CD14-positive monocyte (primary cell): ENCODE data around the gene RCE1. TPM values are rescaled to one million over a fixed set of nuclear protein-coding genes. Genes with fewer than 3 reads are reported as not detected.

Experiments used
- DNase-seq, 3 donors: peaks; one replicate each; pipeline ENCODE4 v3.0.0-alpha.2; 2011 to 2022
- H2AFZ ChIP-seq: 2 replicates; pipeline ENCODE4 v1.6.0; 2012; ENCODE audit warnings: mild to moderate bottlenecking, low read depth, low read length, inconsistent platforms; ENCODE audit not compliant: insufficient read depth, poor library complexity, severe bottlenecking
- H3K27ac ChIP-seq, 2 donors: 1 replicate in 1 of 2; 2 replicates in 1 of 2; pipeline ENCODE4 v1.5.1; 2012 to 2013; ENCODE audit warnings: low read length in 2 of 2, control low read depth in 1 of 2, inconsistent platforms in 1 of 2, low read depth in 1 of 2, mild to moderate bottlenecking in 1 of 2
- H3K27me3 ChIP-seq, 2 donors: one replicate each; pipeline versions ENCODE4 v1.6.0 to v1.6.1; 2011 to 2013; ENCODE audit warnings: low read length in 2 of 2; ENCODE audit not compliant: control insufficient read depth in 2 of 2, insufficient read depth in 2 of 2
- H3K36me3 ChIP-seq, 2 donors: replicated peaks in 1 of 2; 1 replicate in 1 of 2; 2 replicates in 1 of 2; pipeline versions ENCODE4 v1.5.1 to v1.6.1; 2012 to 2013; ENCODE audit warnings: low read length in 2 of 2, control low read depth in 1 of 2, inconsistent platforms in 1 of 2, mild to moderate bottlenecking in 1 of 2; ENCODE audit not compliant: insufficient read depth in 2 of 2, control insufficient read depth in 1 of 2
- H3K4me1 ChIP-seq, 2 donors: 1 replicate in 1 of 2; 2 replicates in 1 of 2; pipeline versions ENCODE4 v1.5.1 to v1.6.1; 2012 to 2013; ENCODE audit warnings: low read length in 2 of 2, control low read depth in 1 of 2, inconsistent platforms in 1 of 2, mild to moderate bottlenecking in 1 of 2, moderate library complexity in 1 of 2; ENCODE audit not compliant: insufficient read depth in 2 of 2, control insufficient read depth in 1 of 2
- H3K4me2 ChIP-seq: replicated peaks from 2 replicates; pipeline ENCODE3; 2012; ENCODE audit warnings: low read length, moderate library complexity, mild to moderate bottlenecking; ENCODE audit not compliant: poor library complexity, severe bottlenecking; ENCODE audit errors: extremely low read depth
- H3K4me3 ChIP-seq, 3 experiments: fragments of 200-600 bp in 1 of 3; sonication (generic) in 1 of 3; replicated peaks in 1 of 3; 1 replicate in 2 of 3; 2 replicates in 1 of 3; pipeline ENCODE4 v1.5.1; 2011 to 2013; ENCODE audit warnings: low read length in 3 of 3, mild to moderate bottlenecking in 3 of 3, control low read depth in 2 of 3, low read depth in 2 of 3, inconsistent platforms in 1 of 3, moderate library complexity in 1 of 3
- H3K79me2 ChIP-seq: 2 replicates; pipeline ENCODE4 v1.6.0; 2012; ENCODE audit warnings: mild to moderate bottlenecking, control low read depth, inconsistent platforms, low read length, moderate library complexity; ENCODE audit not compliant: insufficient read depth
- H3K9ac ChIP-seq: 2 replicates; pipeline ENCODE4 v1.6.0; 2017; ENCODE audit warnings: low read length, mild to moderate bottlenecking; ENCODE audit not compliant: insufficient read depth, poor library complexity, severe bottlenecking
- H3K9me3 ChIP-seq, 2 donors: replicated peaks in 1 of 2; 1 replicate in 1 of 2; 2 replicates in 1 of 2; pipeline versions ENCODE4 v1.5.1 to v1.6.1; 2012 to 2013; ENCODE audit warnings: low read length in 2 of 2, control low read depth in 1 of 2; ENCODE audit not compliant: control insufficient read depth in 1 of 2, insufficient read depth in 1 of 2
- H4K20me1 ChIP-seq: 2 replicates; pipeline ENCODE4 v1.6.0; 2012; ENCODE audit warnings: mild to moderate bottlenecking, low read length, control low read depth, moderate library complexity; ENCODE audit not compliant: insufficient read depth
- H3K27ac Mint-ChIP-seq, 7 donors: one replicate each; pipeline ENCODE4 v1.8.0; 2020; ENCODE audit warnings: mild to moderate bottlenecking in 7 of 7, mixed read lengths in 7 of 7, moderate library complexity in 6 of 7, inconsistent platforms in 2 of 7
- H3K27me3 Mint-ChIP-seq, 3 donors: one replicate each; pipeline ENCODE4 v1.8.0; 2021 to 2022; ENCODE audit warnings: low read depth in 3 of 3, mild to moderate bottlenecking in 3 of 3, mixed read lengths in 3 of 3, moderate library complexity in 3 of 3, inconsistent platforms in 1 of 3
- H3K36me3 Mint-ChIP-seq, 2 donors: one replicate each; pipeline ENCODE4 v1.8.0; 2020; ENCODE audit warnings: mixed read lengths in 2 of 2, inconsistent platforms in 1 of 2, mild to moderate bottlenecking in 1 of 2
- H3K4me1 Mint-ChIP-seq: one replicate; pipeline ENCODE4 v1.8.0; 2020; ENCODE audit warnings: mild to moderate bottlenecking, mixed read lengths
- H3K4me3 Mint-ChIP-seq, 2 donors: one replicate each; pipeline ENCODE4 v1.8.0; 2020; ENCODE audit warnings: mild to moderate bottlenecking in 2 of 2, mixed read lengths in 2 of 2, moderate library complexity in 1 of 2
- H3K9me3 Mint-ChIP-seq, 7 donors: one replicate each; pipeline ENCODE4 v1.8.0; 2020 to 2022; ENCODE audit warnings: mixed read lengths in 7 of 7, mild to moderate bottlenecking in 6 of 7, moderate library complexity in 6 of 7, inconsistent platforms in 2 of 7
- CTCF ChIP-seq: fragments of 200-600 bp; IDR thresholded peaks from one replicate; pipeline ENCODE4 v1.8.0; 2022; ENCODE audit warnings: antibody characterized with exemption, mild to moderate bottlenecking
- WGBS: methylation state at CpG from one replicate; pipeline ENCODE4 v1.1.5; 2013; ENCODE audit warnings: missing lambda C conversion rate; ENCODE audit not compliant: insufficient coverage; 5-methylcytosine and 5-hydroxymethylcytosine counted together
- intact Hi-C, 2 donors: fragments of 100-400 bp; cut with micrococcal nuclease; formaldehyde crosslinking; loops; one replicate each; pipeline versions ENCODE4 v1.15.0 to v1.15.1; 2023
- polyA plus RNA-seq, 3 donors: library from polyadenylated mRNA; depleted of rRNA in 1 of 3; unstranded in 2 of 3; stranded (reverse) in 1 of 3; fragments of 300-500 nt in 2 of 3; fragments of >200 nt in 1 of 3; fragmentation: Illumina TruSeq in 2 of 3; gene quantifications; 1 replicate in 2 of 3; 2 replicates in 1 of 3; pipeline ENCODE4 v1.2.3, GENCODE V29; 2012 to 2021

The RCE1 gene
- polyA plus RNA-seq, 3 donors = 20.3 to 24.7 (median 22.8) TPM

GRCh38 chr11:66879583-66879982 lies 36.3 kb downstream of the RCE1 start:
- Histone ChIP-seq H3K4me2 (no peak overlapping the region), H4K20me1 (no peaks in the 10 kb centered on the region), H3K9ac (no peak overlapping the region), H3K27ac (no peak overlapping the region), H3K79me2 (no peaks in the 10 kb centered on the region), H3K4me3 (no peak overlapping the region), H3K36me3 (no peaks in the 10 kb centered on the region), H3K4me1 (peaks cover 0 to 5% of the 10 kb centered on the region in 2 donors), H3K27me3 (no peaks in the 10 kb centered on the region), H2AFZ (no peak overlapping the region), H3K9me3 (no peaks in the 10 kb centered on the region)
- no peak for TF ChIP-seq CTCF
- Mint-ChIP-seq H3K4me3 (no peak overlapping the region), H3K27me3 (peaks cover 6 to 8% (median 8%) of the 10 kb centered on the region in 3 donors), H3K27ac (no peak overlapping the region), H3K36me3 (no peaks in the 10 kb centered on the region), H3K9me3 (no peaks in the 10 kb centered on the region), H3K4me1 (peaks cover 18% of the 10 kb centered on the region)
- DNase-seq = no peak
- intact Hi-C loops = no loop called here
- WGBS = 97% methylated on average over 8 of the region's 9 CpGs

- Histone ChIP-seq H4K20me1 (no peaks in the 10 kb centered on the region), H3K4me2 (no peak overlapping the region), H3K27me3 (no peaks in the 10 kb centered on the region), H3K79me2 (no peaks in the 10 kb centered on the region), H3K27ac (no peak overlapping the region), H3K4me3 (no peak overlapping the region), H3K9me3 (no peaks in the 10 kb centered on the region), H3K36me3 (no peaks in the 10 kb centered on the region), H2AFZ (no peak overlapping the region), H3K4me1 (peaks cover 0 to 5% of the 10 kb centered on the region in 2 donors), H3K9ac (no peak overlapping the region)
- Mint-ChIP-seq H3K36me3 (no peaks in the 10 kb centered on the region), H3K9me3 (no peaks in the 10 kb centered on the region), H3K4me1 (peaks cover 14% of the 10 kb centered on the region), H3K27ac (no peak overlapping the region), H3K4me3 (no peak overlapping the region), H3K27me3 (peaks cover 6 to 8% (median 8%) of the 10 kb centered on the region in 3 donors)
- DNase-seq = no peak
- TF ChIP-seq CTCF = no peak
- 96% methylated on average over 3 of the region's 8 CpGs for WGBS
- intact Hi-C loops = loop anchor here in 1 of 2 donors (5.0 kb wide), 1 partner anchor 183 kb away; no protein-coding TSS in a partner anchor
These were observed 36.8 kb downstream of the RCE1 start for GRCh38 chr11:66879999-66880398.
